Esophagus squamous epithelium (tissue), 4 donors: ENCODE results near the gene PDF.

Experiments
- CTCF ChIP-seq, 6 experiments: fragments of 450-650 bp in 4 of 6; fragments of 200-600 bp in 2 of 6; sonication (generic) in 2 of 6; IDR thresholded peaks; one replicate each; pipeline ENCODE4 v1.5.1; 2016 to 2019; ENCODE audit warnings: antibody characterized with exemption in 6 of 6, mild to moderate bottlenecking in 4 of 6, moderate library complexity in 4 of 6
- POLR2A ChIP-seq, 4 donors: fragments of 450-650 bp; IDR thresholded peaks; one replicate each; pipeline ENCODE4 v1.6.1; 2017; ENCODE audit warnings: antibody characterized with exemption in 4 of 4, mild to moderate bottlenecking in 4 of 4, moderate library complexity in 3 of 4

DNA sequence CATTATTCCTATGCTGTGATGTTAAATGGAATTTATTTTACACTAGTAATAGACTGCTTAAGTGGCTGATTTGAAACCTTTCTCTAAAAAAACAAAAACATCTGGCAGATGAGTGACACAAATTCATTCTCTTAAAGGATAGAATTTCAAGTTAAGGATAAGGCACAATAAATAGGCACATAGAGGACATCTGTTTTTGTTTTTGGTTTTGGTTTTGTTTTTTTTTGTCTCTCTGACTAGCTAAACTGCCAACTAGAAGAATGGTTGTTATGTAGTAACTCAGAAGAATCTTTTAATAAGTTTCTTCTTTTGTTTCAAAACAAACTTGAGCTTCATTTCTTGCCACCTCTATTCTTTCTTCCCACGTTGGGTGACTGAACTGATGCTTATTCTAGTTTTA lies 24.4 kb downstream of the PDF start:
- TF ChIP-seq CTCF (IDR thresholded peaks at IDR 0.05) = no peak
- no peak for TF ChIP-seq POLR2A (IDR thresholded peaks at IDR 0.05)
